Hippocampal formation (tissue), 2 donors: Measurements from ENCODE around the gene SLC26A4.

ENCODE experiments used
- DNase-seq, 2 donors: peaks; one replicate each; lab custom pipeline; 2025; lab: John Stamatoyannopoulos, UW

Gene SLC26A4

GRCh38 chr7:107746006-107746405, 85.4 kb downstream of the SLC26A4 start:
- no peak for DNase-seq

- DNase-seq: no peak
These were observed 90.5 kb downstream of the SLC26A4 start for GRCh38 chr7:107751113-107751512.

- DNase-seq: no peak
These were observed 94.0 kb downstream of the SLC26A4 start for GRCh38 chr7:107754642-107755041.

- no peak for DNase-seq
These were observed 98.0 kb downstream of the SLC26A4 start for GRCh38 chr7:107758667-107759066.

GRCh38 chr7:107767391-107767790, 106.8 kb downstream of the SLC26A4 start:
- DNase-seq: no peak
